22Rv1 (cell line): Measurements from ENCODE around the gene RRP9.

Experiments
- ZFX ChIP-seq: fragments of 450-650 bp; IDR thresholded peaks from 2 replicates; pipeline ENCODE4 v1.6.1; 2017; ENCODE audit warnings: antibody characterized with exemption, borderline replicate concordance
- TF ChIP-seq, protein P1 (sequence below): fragments of 450-650 bp; IDR thresholded peaks from 2 replicates; pipeline ENCODE4 v1.5.1; 2017; ENCODE audit warnings: mild to moderate bottlenecking

GRCh38 chr3:51971350-51971749, 29.6 kb upstream of the RRP9 start:
- TF ChIP-seq, protein P1, sequence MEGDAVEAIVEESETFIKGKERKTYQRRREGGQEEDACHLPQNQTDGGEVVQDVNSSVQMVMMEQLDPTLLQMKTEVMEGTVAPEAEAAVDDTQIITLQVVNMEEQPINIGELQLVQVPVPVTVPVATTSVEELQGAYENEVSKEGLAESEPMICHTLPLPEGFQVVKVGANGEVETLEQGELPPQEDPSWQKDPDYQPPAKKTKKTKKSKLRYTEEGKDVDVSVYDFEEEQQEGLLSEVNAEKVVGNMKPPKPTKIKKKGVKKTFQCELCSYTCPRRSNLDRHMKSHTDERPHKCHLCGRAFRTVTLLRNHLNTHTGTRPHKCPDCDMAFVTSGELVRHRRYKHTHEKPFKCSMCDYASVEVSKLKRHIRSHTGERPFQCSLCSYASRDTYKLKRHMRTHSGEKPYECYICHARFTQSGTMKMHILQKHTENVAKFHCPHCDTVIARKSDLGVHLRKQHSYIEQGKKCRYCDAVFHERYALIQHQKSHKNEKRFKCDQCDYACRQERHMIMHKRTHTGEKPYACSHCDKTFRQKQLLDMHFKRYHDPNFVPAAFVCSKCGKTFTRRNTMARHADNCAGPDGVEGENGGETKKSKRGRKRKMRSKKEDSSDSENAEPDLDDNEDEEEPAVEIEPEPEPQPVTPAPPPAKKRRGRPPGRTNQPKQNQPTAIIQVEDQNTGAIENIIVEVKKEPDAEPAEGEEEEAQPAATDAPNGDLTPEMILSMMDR: no peak
- no peak for TF ChIP-seq ZFX
